ENCODE results near the gene CTDSPL.

DNA sequence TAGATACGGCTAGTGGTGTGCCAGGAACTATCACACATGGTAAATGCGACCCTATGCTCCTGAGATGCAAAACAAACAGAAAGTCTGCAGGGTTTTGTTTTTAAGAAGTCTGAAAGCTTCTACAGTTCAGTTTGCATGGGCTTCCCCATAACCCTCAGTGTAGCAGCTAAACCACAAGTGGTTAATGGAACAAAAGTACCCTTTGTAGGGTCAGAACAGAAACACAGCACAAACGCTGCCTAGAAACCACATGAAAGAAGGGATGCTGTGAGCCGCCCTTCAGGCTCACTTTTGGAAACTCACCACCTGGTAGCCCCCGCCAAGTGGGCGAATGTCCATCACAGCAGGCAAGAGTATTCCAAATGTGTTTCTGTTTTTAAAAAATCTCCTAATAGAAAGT is 46.2 kb downstream of the CTDSPL start:
- TF ChIP-seq POLR2AphosphoS5 (IDR thresholded peaks at IDR 0.05): no peak
- TF ChIP-seq, protein P1, sequence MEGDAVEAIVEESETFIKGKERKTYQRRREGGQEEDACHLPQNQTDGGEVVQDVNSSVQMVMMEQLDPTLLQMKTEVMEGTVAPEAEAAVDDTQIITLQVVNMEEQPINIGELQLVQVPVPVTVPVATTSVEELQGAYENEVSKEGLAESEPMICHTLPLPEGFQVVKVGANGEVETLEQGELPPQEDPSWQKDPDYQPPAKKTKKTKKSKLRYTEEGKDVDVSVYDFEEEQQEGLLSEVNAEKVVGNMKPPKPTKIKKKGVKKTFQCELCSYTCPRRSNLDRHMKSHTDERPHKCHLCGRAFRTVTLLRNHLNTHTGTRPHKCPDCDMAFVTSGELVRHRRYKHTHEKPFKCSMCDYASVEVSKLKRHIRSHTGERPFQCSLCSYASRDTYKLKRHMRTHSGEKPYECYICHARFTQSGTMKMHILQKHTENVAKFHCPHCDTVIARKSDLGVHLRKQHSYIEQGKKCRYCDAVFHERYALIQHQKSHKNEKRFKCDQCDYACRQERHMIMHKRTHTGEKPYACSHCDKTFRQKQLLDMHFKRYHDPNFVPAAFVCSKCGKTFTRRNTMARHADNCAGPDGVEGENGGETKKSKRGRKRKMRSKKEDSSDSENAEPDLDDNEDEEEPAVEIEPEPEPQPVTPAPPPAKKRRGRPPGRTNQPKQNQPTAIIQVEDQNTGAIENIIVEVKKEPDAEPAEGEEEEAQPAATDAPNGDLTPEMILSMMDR (IDR thresholded peaks at IDR 0.05): no peak

Measured in sigmoid colon (tissue), 4 donors.